CD4-positive, alpha-beta T cell treated with Interleukin-6 at 100 ng/mL for 8 hours (primary cell): Measurements from ENCODE around the gene PAX3.
"Not testable (repeated sequence)": the region's sequence is repeated elsewhere in the genome, so short reads cannot be mapped to it uniquely, and the experiment has no call there.

Source experiments
- DNase-seq: peaks from one replicate; pipeline ENCODE4 v3.0.0-alpha.2; 2020; ENCODE audit warnings: mixed read lengths, low spot score

The PAX3 gene

GRCh38 chr2:222213049-222213448, 85.7 kb downstream of the PAX3 start:
- DNase-seq = no peak

- no peak for DNase-seq
These were observed 86.2 kb downstream of the PAX3 start for GRCh38 chr2:222212571-222212970.

DNA sequence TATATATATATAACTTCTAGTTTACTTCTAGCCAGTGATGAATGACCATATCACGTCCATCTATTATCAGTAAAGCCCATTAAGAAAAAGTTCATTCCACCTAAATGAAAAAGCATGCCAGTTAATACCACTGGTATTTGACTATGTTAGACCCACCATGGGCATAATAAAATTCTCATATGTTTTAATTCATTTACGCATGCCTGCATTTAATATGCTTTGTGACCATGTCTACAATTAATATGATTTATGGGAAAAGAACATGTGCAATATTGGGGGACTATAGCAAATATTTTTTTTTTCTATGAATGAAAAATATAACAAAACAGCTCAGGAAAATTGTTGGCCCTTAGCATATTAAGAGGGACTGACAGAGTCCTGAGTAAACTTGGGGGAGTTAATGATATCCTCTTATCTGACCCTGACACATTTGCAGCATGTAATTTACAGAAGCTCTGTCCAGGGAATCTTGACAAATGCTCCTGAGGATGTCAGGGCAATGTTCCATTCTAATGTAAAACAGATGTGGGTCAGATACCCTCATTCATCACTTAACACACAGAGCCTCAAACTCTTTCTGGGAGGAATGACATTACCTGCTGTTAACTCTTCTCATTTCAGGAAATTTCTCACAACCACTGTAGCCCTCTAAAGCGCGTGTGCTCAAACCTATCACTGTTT, 90.6 kb downstream of the PAX3 start:
- DNase-seq = no peak

- DNase-seq = no peak
These were observed 93.7 kb downstream of the PAX3 start for GRCh38 chr2:222205136-222205535.

DNA sequence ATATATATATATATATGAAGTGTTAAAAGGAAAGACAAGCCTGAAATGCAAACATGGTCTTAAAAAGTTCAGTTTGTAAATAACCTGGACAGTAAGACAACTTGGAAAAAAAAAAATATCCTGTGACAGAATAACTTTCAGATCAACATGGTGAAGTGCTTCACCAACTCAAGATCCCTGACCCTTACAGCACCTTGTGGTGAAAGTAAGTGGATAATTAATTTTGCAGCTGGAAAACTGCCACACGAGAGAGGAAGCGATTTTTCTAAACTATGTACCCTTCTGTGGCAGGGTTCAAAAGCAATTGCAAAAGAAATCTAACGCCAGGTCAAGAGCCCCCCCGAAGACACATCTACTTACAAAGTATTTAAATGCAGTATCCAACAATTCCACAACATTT, 95.8 kb downstream of the PAX3 start:
- DNase-seq = no peak

DNA sequence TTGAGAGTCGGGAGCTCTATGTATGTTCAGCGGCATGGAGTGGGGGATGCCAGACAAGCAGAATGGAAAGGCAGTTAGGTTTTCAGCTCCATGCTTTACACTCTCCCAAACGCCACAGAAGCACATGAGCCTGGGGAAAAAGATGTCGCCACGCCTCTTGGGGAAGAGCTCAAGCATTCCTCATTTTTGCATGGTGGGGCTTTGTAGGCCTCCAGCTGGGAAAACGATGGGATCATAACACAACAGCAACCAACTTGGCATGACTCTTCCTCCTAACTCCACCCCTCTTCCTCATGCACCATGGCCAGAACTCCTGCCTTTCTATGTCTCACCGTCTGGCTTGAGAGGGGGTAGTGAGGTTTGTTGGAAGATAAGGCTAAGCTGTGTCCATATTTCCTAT, 102.6 kb downstream of the PAX3 start:
- no peak for DNase-seq

- DNase-seq = no peak
These were observed 104.1 kb downstream of the PAX3 start for GRCh38 chr2:222194669-222195068.

DNA sequence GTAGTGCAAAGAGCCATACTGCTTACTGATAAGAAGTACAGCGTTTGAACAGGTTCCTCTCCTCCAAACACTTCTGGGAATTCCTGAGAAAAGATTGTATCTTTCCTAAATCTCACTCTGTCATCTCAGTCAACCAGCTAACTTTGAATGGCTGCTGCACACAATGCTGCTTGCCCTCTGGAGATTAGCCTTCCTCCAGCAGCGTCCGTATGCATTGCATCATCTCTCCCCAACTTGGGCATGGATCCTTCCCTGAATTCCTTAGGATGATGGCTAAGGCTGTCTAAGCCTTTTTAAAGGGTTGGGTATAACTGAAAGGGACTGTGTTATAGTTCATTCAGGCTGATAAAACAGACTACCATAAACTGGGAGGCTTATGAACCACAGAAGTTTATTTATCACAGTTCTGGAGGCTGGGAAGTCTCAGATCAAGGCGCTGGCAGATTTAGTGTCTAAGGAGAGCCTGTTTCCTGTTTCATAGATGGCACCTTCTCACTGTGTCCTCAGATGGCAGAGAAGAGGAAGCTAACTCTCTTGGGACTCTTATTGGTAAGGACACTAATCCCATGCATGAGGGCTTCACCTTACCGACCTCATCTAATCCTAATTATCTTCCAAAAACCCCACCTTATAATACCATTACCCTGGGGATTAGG, 105.3 kb downstream of the PAX3 start:
- DNase-seq = no peak

DNA sequence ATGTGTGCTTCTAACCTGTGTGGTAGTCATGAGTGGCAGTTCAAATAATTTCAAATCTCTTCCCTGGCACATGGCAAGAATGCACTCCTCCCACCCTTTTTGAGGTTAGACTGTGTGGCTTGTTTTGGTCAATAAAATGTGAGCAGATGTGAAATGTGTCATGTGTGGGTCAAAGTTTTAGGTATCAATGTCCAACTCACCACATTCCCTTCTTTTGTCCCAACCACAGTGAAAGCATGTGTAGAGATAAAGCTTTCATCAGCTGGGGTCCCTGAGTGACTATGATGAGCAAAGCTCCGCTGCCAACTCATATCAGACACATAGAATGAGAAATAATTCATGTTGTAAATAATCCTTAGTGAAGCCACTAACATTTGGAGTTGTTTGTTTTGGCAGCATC, 118.2 kb downstream of the PAX3 start:
- no peak for DNase-seq

GRCh38 chr2:222179592-222179991, 119.2 kb downstream of the PAX3 start:
- DNase-seq = no peak

GRCh38 chr2:222178450-222178849, 120.3 kb downstream of the PAX3 start:
- DNase-seq = no peak

- DNase-seq = no peak
These were observed 121.9 kb downstream of the PAX3 start for GRCh38 chr2:222176890-222177289.

DNA sequence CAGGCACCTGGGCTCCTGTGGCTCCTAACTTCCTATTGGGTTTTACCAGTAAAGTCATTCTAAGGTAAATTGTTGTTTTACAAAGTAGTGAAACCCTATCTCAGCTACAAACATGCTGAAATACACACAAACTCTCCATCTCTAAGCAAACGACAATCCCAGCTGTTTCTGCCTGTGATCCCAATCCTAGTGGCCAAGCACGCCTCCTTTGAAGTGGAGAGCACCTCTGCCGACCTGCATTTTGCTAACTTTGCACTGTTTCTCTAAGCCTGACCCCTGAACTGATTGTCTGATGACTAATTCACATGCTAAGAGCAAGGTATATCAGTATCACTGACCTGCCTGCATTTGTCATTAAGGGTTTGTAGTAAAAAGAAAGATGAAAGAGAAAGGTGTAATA, 124.3 kb downstream of the PAX3 start:
- no peak for DNase-seq

- no peak for DNase-seq
These were observed 129.5 kb downstream of the PAX3 start for GRCh38 chr2:222169346-222169745.

- DNase-seq = no peak
These were observed 131.0 kb downstream of the PAX3 start for GRCh38 chr2:222167762-222168161.

DNA sequence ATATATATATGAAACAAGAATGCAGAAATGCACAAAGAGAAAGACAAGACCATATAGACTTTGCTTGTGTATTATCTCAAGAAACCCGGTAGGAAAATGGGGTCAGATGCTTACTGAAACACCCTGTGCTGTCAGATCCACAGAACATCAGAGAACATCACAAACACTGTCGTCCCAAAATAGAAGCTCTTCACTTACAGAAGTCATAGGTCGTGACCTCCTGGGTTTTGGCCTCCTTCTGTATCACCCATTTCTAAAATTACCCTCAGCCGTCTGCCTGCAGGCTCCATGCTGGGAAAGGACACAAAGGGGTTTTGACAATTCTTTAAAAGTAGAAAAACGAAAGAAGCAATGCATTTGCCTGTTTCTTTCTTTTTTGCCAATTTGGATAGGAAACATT, 137.9 kb downstream of the PAX3 start:
- no peak for DNase-seq

DNA sequence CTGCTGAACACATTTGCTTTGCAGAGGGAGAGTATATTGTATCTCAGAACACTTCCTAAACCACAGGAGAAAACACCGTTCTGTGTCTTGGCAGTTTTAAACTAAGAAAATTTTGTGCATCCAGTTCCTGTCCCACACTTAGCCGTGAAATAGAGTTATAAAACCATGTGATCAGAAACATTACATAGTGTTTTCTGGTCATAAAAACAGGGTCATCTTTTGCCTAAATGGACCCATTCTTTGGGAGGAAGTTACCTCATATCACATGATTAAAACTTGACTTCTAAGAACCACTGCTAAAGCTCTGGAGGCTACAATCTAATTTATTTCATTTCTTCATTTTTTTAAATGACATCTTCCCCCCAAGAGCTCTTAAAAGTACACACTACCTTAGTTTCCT, 138.7 kb downstream of the PAX3 start:
- no peak for DNase-seq

DNA sequence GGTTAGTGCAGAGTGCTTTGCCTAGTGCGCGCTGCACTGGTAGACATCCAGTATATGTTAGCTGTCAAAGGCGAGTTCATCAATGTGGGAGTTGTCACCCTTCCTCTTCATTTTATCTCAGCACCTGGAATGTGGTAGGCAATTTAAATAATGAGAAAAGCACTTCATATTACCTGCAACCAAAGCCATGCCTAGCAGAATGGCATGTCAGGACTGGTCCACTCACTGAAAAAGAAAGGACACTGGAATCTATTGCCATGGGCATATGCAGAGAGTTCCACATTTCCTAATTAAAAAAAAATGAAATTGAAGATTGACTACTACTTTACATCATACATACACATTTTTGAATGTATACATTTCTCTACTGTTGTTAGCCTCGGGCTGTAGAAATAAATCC, 139.6 kb downstream of the PAX3 start:
- DNase-seq = no peak

DNA sequence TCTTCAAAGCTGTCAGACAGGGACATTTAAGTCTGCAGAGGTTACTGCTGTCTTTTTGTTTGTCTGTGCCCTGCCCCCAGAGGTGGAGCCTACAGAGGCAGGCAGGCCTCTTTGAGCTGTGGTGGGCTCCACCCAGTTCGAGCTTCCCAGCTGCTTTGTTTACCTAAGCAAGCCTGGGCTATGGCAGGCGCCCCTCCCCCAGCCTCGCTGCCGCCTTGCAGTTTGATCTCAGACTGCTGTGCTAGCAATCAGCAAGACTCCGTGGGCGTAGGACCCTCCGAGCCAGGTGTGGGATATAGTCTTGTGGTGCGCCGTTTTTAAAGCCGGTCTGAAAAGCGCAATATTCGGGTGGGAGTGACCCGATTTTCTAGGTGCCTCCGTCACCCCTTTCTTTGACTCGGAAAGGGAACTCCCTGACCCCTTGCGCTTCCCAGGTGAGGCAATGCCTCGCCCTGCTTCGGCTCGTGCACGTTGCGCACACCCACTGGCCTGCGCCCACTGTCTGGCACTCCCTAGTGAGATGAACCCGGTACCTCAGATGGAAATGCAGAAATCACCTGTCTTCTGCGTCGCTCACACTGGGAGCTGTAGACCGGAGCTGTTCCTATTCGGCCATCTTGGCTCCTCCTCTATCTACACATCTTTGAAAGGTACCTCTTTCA, 143.7 kb downstream of the PAX3 start:
- DNase-seq = not testable (repeated sequence)
